HG03520 (cell line): Measurements from ENCODE around the gene CALHM1.
"Not testable (repeated sequence)": the region's sequence is repeated elsewhere in the genome, so short reads cannot be mapped to it uniquely, and the experiment has no call there.

Experiments used
- ATAC-seq: cut with Tn5 transposase; IDR thresholded peaks from one replicate; pipeline ENCODE4 v1.9.1; 2021; ENCODE audit warnings: mild to moderate bottlenecking, moderate library complexity; ENCODE audit not compliant: unreplicated experiment

CALHM1 gene, protein sequence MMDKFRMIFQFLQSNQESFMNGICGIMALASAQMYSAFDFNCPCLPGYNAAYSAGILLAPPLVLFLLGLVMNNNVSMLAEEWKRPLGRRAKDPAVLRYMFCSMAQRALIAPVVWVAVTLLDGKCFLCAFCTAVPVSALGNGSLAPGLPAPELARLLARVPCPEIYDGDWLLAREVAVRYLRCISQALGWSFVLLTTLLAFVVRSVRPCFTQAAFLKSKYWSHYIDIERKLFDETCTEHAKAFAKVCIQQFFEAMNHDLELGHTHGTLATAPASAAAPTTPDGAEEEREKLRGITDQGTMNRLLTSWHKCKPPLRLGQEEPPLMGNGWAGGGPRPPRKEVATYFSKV

GRCh38 chr10:103458720-103459119, at the start of gene CALHM1:
Gene CALHM1, minus strand, starts transcription at chr10:103458900. Its CDS starts 149 bp downstream, at chr10:103458751.
- no peak for ATAC-seq

- ATAC-seq = no peak
Observed at GRCh38 chr10:103507235-103508191, 48.8 kb upstream of the CALHM1 start.

DNA sequence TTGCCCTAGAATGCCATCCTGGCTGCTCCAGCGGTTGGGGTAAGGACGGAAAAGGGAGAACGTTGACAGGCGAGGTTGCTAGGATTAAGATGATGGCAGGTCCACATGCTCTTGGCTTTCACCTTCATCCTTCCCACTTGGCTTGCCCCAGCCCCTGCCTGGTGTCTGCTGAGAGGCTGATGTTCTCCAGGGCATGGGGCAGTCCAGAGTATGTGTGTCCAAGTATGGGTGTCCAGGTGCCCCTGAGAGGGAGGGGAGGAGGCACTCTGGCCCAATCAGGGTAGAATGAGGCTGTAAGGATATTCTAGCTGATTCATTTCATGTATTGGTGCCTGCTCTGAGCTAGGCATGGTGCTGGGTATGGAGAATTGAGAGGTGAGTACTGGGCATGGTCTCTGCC, 47.4 kb upstream of the CALHM1 start:
- no peak for ATAC-seq

GRCh38 chr10:103504181-103504783, 45.6 kb upstream of the CALHM1 start:
- ATAC-seq = no peak

DNA sequence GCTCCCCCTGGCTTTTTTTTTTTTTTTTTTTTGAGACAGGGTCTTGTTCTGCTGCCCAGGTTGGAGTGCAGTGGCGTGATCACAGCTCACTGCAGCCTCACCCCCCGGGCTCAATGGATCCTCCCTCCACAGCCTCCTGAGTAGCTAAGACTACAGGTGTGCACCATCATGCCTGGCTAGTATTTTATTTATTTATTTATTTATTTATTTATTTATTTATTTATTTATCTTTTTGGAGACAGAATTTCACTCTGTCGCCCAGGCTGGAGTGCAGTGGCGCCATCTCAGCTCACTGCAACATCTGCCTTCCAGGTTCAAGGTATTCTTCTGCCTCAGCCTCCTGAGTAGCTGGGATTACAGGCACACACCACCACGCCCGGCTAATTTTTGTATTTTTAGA, 45.1 kb upstream of the CALHM1 start:
- ATAC-seq = not testable (repeated sequence)

DNA sequence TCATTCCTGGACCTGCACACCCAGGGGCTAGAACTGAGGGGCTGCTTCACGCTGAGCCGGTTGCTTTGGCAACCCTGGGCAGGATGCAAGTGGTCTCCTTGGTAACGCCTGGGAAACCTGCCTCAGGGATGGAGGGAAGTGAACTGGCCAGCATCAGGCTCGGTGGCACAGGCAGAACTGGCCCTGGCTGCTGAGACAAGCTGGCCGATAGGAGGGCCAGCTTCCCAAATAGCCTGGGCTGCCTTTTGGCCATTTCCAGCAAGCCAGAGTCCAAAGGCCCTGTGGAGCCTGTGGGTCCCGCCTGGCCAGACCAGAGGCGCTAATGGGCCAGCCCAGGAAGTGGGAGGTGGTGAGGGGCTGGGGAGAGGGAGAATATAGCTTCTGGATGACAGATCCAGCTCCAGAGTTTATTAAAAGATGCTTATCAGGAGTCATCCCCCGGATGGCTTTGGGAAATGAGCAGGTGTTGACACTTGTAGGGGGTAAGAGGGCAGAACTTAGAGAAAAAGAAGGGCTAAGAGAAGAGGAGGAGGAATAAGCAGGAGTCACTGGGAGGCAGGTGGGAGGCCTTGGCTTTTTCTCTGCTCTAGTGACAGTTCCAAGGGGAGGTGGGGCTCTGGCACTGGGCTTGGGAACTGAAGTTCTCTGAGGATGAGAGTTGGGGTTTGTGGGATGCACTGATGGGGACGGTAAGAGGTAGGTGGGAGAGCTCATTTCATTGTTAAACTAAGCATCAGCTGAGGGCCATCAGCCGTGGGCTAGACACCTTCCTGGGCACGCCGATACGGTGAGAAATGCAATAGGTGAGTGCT, 44.4 kb upstream of the CALHM1 start:
- no peak for ATAC-seq

- no peak for ATAC-seq
Observed at GRCh38 chr10:103501186-103501585, 42.5 kb upstream of the CALHM1 start.

- no peak for ATAC-seq
Observed at GRCh38 chr10:103500481-103500880, 41.8 kb upstream of the CALHM1 start.

GRCh38 chr10:103499881-103500280, 41.2 kb upstream of the CALHM1 start:
- no peak for ATAC-seq

- ATAC-seq = no peak
Observed at GRCh38 chr10:103498936-103499638, 40.4 kb upstream of the CALHM1 start.

DNA sequence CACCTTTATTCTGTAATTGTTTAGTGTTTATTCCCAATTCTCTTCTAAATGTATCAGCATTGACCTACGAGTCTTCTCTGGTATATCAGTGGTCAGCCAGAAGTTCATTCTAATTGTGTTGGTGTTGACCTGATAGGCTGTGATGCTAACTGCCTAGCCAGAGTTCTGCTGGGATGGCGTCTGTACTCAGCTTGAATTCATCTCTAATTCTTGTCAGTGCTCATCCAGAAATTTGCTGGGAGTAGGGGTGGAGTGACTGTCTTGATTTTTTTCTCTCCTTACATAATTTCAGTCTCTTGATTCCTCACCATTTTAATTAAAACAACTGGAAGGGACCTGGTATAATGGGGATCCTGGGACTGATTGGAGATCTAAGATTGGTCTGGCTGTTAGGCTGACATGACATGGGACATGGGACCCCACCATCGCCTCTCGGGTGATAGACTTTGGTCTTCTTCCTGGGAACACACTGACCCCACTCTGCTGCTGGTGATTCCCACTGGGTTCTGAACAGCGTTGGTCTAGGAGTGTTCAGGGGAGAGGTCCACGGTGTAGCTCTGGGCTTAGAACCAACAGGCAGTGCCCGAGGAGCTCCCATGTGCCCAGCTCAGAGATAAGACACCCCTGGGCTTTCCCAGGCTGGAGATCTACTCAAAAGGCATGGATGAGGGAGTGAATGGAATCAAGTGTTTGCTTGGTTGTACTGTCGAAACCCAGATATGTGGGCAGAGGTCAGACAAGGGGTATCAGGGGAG, 38.6 kb upstream of the CALHM1 start:
- ATAC-seq = no peak

- ATAC-seq = no peak
Observed at GRCh38 chr10:103495321-103495720, 36.6 kb upstream of the CALHM1 start.

GRCh38 chr10:103493916-103494877, 35.5 kb upstream of the CALHM1 start:
- ATAC-seq = no peak

GRCh38 chr10:103493362-103493915, 34.7 kb upstream of the CALHM1 start, which contains the start of gene NEURL1:
Gene NEURL1, plus strand, starts transcription at chr10:103493705. Its CDS starts 683 bp downstream, at chr10:103494388.
- ATAC-seq = no peak

DNA sequence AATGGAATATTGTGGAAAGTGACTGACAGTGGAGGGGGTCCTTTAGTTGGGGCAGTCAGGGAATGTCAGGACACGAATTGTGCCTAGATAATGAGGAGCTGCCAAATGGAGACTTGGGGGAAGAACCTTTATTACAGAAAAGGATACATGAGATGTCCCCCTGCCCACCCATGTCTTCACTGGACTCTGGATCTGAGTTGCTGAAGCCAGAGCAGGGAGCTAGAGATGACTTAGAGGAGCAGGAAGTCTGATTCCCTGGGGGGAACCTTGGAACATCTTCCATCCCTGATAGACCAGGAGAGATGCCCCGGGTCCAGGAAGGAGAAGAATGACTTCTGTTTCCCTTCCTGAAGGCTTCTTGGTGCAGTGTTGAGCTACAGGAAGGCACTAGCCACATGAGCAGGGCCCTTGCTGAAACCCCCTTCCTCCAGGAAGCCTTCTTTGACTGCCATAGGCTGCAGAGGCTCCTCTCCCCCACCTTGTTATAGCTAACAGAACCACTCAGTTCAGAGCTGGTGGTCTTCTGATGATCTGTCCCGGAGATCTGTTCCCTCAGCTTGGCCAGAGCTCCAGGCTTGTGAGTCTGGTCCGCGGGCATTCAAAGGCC, 34.1 kb upstream of the CALHM1 start:
- no peak for ATAC-seq

GRCh38 chr10:103491729-103492364, 33.1 kb upstream of the CALHM1 start:
- ATAC-seq = no peak

GRCh38 chr10:103490986-103491314, 32.2 kb upstream of the CALHM1 start:
- ATAC-seq = no peak
